Neural progenitor cell (in vitro differentiated cells): Measurements from ENCODE around the gene CLIP2. TPM values are rescaled to one million over a fixed set of nuclear protein-coding genes. Genes with fewer than 3 reads are reported as not detected.

Source experiments
- DNase-seq: peaks from one replicate; pipeline ENCODE4 v3.0.0-alpha.2; 2016; ENCODE audit warnings: low spot score
- H2AFZ ChIP-seq: fragments of 200-600 bp; sonication (generic); replicated peaks from 2 replicates; pipeline ENCODE4 v1.6.1; 2016; ENCODE audit warnings: antibody characterized with exemption
- H3F3A ChIP-seq: fragments of 200-600 bp; sonication (generic); 2 replicates; pipeline ENCODE4 v1.6.1; 2016; ENCODE audit warnings: antibody characterized with exemption, low read depth
- H3K27ac ChIP-seq: fragments of 200-600 bp; sonication (generic); 2 replicates; pipeline ENCODE4 v1.5.1; 2016; ENCODE audit warnings: mild to moderate bottlenecking
- H3K27me3 ChIP-seq: fragments of 200-600 bp; sonication (generic); 2 replicates; pipeline ENCODE4 v1.6.1; 2016; ENCODE audit warnings: mild to moderate bottlenecking, moderate library complexity
- H3K36me3 ChIP-seq: fragments of 200-600 bp; sonication (generic); 2 replicates; pipeline ENCODE4 v1.5.1; 2016
- H3K4me1 ChIP-seq: fragments of 200-600 bp; sonication (generic); 2 replicates; pipeline ENCODE4 v1.6.1; 2016; ENCODE audit warnings: mixed run types
- H3K4me2 ChIP-seq: fragments of 200-600 bp; sonication (generic); 2 replicates; pipeline ENCODE4 v1.6.1; 2016
- H3K4me3 ChIP-seq: fragments of 200-600 bp; sonication (generic); 2 replicates; pipeline ENCODE4 v1.5.1; 2016
- H3K79me2 ChIP-seq: fragments of 200-600 bp; sonication (generic); 2 replicates; pipeline ENCODE4 v1.6.1; 2016; ENCODE audit warnings: low read depth
- H3K9ac ChIP-seq: fragments of 200-600 bp; sonication (generic); 2 replicates; pipeline ENCODE4 v1.6.1; 2016
- H3K9me3 ChIP-seq: fragments of 200-600 bp; sonication (generic); 2 replicates; pipeline ENCODE4 v1.5.1; 2016; ENCODE audit warnings: low read depth
- H4K20me1 ChIP-seq: fragments of 200-600 bp; sonication (generic); 2 replicates; pipeline ENCODE4 v1.6.1; 2016; ENCODE audit warnings: low read depth
- H3K27ac Mint-ChIP-seq: 3 replicates; pipeline ENCODE4 v1.8.0; 2021; ENCODE audit warnings: mixed read lengths
- H3K27me3 Mint-ChIP-seq: 2 replicates; pipeline ENCODE4 v1.8.0; 2022; ENCODE audit warnings: low read depth, mild to moderate bottlenecking, inconsistent platforms, moderate library complexity, mixed read lengths; ENCODE audit not compliant: insufficient read depth
- H3K36me3 Mint-ChIP-seq: 3 replicates; pipeline ENCODE4 v1.8.0; 2021; ENCODE audit warnings: mixed read lengths
- H3K4me1 Mint-ChIP-seq: 3 replicates; pipeline ENCODE4 v1.8.0; 2021; ENCODE audit warnings: mixed read lengths
- H3K4me3 Mint-ChIP-seq: 3 replicates; pipeline ENCODE4 v1.8.0; 2021; ENCODE audit warnings: mild to moderate bottlenecking, moderate library complexity, mixed read lengths
- H3K9me3 Mint-ChIP-seq: 3 replicates; pipeline ENCODE4 v1.8.0; 2020; ENCODE audit warnings: mixed read lengths
- EZH2 ChIP-seq: fragments of 200-600 bp; sonication (generic); IDR thresholded peaks from 2 replicates; pipeline ENCODE4 v1.6.1; 2017; ENCODE audit warnings: antibody characterized with exemption, mild to moderate bottlenecking, moderate library complexity
- EZH2phosphoT487 ChIP-seq: fragments of 200-600 bp; sonication (generic); IDR thresholded peaks from 2 replicates; pipeline ENCODE4 v1.6.1; 2017; ENCODE audit warnings: antibody characterized with exemption
- total RNA-seq: library from RNA; depleted of rRNA; stranded (reverse); fragments of >200 nt; gene quantifications from 2 replicates; pipeline ENCODE4 v1.2.3, GENCODE V29; 2015; ENCODE audit warnings: low replicate concordance
- TF ChIP-seq, protein P1 (sequence below): fragments of 200-600 bp; sonication (generic); IDR thresholded peaks from 2 replicates; pipeline ENCODE4 v1.5.1; 2017; ENCODE audit warnings: antibody characterized with exemption, mild to moderate bottlenecking

The CLIP2 gene
- total RNA-seq, 1 donor from 2014 or later = 7.5 TPM

GRCh38 chr7:74403521-74404387 lies 114.5 kb downstream of the CLIP2 start:
- H3K27ac Mint-ChIP-seq = no peak overlapping the region
- Histone ChIP-seq H3K27me3 (no peaks in the 10 kb centered on the region), H3K36me3 (no peaks in the 10 kb centered on the region), H2AFZ (no peak overlapping the region), H3K4me1 (no peaks in the 10 kb centered on the region), H3K4me3 (no peak overlapping the region), H4K20me1 (peaks cover 4% of the 10 kb centered on the region), H3K9me3 (no peaks in the 10 kb centered on the region), H3K4me2 (no peak overlapping the region), H3K79me2 (no peaks in the 10 kb centered on the region), H3F3A (no peaks in the 10 kb centered on the region), H3K9ac (no peak overlapping the region), H3K27ac (no peak overlapping the region)
- DNase-seq = no peak
- H3K4me1 Mint-ChIP-seq = no peaks in the 10 kb centered on the region
- H3K27me3 Mint-ChIP-seq = peaks cover 7% of the 10 kb centered on the region
- H3K4me3 Mint-ChIP-seq = no peak overlapping the region
- TF ChIP-seq, protein P1, sequence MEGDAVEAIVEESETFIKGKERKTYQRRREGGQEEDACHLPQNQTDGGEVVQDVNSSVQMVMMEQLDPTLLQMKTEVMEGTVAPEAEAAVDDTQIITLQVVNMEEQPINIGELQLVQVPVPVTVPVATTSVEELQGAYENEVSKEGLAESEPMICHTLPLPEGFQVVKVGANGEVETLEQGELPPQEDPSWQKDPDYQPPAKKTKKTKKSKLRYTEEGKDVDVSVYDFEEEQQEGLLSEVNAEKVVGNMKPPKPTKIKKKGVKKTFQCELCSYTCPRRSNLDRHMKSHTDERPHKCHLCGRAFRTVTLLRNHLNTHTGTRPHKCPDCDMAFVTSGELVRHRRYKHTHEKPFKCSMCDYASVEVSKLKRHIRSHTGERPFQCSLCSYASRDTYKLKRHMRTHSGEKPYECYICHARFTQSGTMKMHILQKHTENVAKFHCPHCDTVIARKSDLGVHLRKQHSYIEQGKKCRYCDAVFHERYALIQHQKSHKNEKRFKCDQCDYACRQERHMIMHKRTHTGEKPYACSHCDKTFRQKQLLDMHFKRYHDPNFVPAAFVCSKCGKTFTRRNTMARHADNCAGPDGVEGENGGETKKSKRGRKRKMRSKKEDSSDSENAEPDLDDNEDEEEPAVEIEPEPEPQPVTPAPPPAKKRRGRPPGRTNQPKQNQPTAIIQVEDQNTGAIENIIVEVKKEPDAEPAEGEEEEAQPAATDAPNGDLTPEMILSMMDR = no peak
- no peak for TF ChIP-seq EZH2phosphoT487
- TF ChIP-seq EZH2 = no peak
- peaks cover 10% of the 10 kb centered on the region for H3K36me3 Mint-ChIP-seq
- H3K9me3 Mint-ChIP-seq = no peaks in the 10 kb centered on the region

DNA sequence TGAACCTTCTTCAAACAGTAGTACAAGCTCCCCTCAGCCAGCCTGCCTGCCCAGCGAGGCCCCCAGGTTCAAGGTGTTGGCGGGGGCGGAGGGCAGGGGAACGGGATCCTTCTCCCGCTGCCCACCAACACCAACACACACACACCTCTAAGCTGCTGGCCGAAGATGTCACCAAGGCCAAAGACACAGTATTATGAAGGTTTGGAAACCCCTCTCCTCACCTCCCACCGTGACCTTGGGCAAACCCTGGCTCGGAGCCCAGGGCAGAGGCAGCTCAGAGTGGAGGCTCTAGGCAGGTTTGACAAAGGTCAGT lies 115.1 kb downstream of the CLIP2 start:
- Mint-ChIP-seq H3K27me3 (peaks cover 2% of the 10 kb centered on the region), H3K9me3 (no peaks in the 10 kb centered on the region), H3K27ac (no peak overlapping the region), H3K36me3 (peaks cover 6% of the 10 kb centered on the region), H3K4me1 (no peaks in the 10 kb centered on the region), H3K4me3 (no peak overlapping the region)
- Histone ChIP-seq H3K27me3 (no peaks in the 10 kb centered on the region), H4K20me1 (peaks cover 4% of the 10 kb centered on the region), H3K9me3 (no peaks in the 10 kb centered on the region), H2AFZ (no peak overlapping the region), H3F3A (no peaks in the 10 kb centered on the region), H3K79me2 (no peaks in the 10 kb centered on the region), H3K4me1 (no peaks in the 10 kb centered on the region), H3K4me3 (no peak overlapping the region), H3K36me3 (no peaks in the 10 kb centered on the region), H3K9ac (no peak overlapping the region), H3K4me2 (no peak overlapping the region), H3K27ac (no peak overlapping the region)
- no peak for DNase-seq
- TF ChIP-seq EZH2phosphoT487 = no peak

DNA sequence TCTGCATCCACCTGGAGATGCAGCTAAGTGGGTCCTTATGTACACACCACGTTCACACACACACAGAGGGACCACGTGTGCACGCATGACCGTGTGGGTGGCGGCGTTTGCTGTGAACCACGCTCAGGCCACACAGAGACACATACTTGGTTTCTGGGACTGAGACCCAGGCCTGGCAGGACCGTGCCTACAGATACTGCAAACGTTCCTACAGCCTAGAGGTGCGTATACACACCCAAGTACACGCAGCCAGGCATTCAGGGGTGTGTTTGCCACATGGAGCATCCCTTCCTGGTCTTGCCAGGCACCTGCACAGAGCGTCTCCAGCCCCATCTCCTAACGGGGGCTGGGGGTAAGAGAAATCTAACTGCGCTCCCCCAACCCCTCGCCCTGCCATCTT lies 115.5 kb downstream of the CLIP2 start:
- no peaks in the 10 kb centered on the region for H3K36me3 ChIP-seq
- no peak overlapping the region for H3K27ac Mint-ChIP-seq
- no peak for TF ChIP-seq EZH2
- no peak for TF ChIP-seq EZH2phosphoT487
- TF ChIP-seq, protein P1 = no peak

More for the DNA sequence above, 115.5 kb downstream of the CLIP2 start:
- Mint-ChIP-seq H3K4me3 (no peak overlapping the region), H3K4me1 (no peaks in the 10 kb centered on the region), H3K27me3 (peaks cover 5% of the 10 kb centered on the region), H3K9me3 (no peaks in the 10 kb centered on the region), H3K36me3 (peaks cover 6% of the 10 kb centered on the region)
- Histone ChIP-seq H2AFZ (no peak overlapping the region), H3K9me3 (no peaks in the 10 kb centered on the region), H3K79me2 (no peaks in the 10 kb centered on the region), H4K20me1 (peaks cover 4% of the 10 kb centered on the region), H3K4me3 (no peak overlapping the region), H3K27ac (no peak overlapping the region), H3K9ac (no peak overlapping the region), H3K4me1 (no peaks in the 10 kb centered on the region), H3F3A (no peaks in the 10 kb centered on the region), H3K27me3 (no peaks in the 10 kb centered on the region), H3K4me2 (no peak overlapping the region)
- no peak for DNase-seq
